HG03565 (cell line): Measurements from ENCODE around the gene GNAT2.

Experiments used
- ATAC-seq: cut with Tn5 transposase; IDR thresholded peaks from one replicate; pipeline ENCODE4 v1.9.1; 2021; ENCODE audit warnings: mild to moderate bottlenecking, moderate library complexity; ENCODE audit not compliant: unreplicated experiment

Gene GNAT2

DNA sequence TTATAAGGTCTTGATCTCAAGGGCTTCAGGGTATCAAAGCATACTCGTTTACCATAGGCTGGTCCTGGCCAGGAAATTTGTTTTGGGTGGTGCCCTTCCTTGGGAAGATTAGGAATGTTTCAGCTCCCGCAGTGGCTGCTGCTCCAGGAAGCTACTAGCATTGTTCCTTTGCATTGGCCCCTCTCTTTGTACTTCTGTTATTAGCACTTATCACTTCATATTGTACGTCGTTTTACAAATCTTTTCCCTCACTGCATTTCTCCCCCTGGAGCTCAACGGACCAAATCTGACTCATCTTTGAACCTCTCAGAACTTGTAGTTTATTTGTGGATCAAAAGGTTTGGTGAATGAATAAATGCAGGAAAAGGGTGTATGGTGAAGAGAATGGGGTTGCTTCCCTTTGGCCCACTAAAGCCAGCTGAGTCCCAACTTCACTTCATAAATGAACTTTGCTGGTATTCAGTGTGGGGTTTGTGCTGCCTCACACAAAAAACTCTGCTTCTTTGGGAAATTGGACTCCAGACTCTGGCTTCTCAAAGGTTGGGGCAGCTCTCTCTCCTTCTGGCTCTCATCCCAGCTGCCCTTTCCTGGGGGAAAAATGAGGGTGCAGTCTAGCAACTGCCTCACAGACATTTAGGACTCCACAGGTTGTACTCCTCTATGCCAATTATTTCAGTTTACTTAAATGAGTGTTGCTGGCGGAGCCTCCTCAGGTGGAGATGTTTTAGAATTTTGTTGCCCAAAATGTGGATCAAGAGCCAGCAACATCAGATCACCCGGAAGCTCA lies 5.9 kb downstream of the GNAT2 start:
- no peak for ATAC-seq

DNA sequence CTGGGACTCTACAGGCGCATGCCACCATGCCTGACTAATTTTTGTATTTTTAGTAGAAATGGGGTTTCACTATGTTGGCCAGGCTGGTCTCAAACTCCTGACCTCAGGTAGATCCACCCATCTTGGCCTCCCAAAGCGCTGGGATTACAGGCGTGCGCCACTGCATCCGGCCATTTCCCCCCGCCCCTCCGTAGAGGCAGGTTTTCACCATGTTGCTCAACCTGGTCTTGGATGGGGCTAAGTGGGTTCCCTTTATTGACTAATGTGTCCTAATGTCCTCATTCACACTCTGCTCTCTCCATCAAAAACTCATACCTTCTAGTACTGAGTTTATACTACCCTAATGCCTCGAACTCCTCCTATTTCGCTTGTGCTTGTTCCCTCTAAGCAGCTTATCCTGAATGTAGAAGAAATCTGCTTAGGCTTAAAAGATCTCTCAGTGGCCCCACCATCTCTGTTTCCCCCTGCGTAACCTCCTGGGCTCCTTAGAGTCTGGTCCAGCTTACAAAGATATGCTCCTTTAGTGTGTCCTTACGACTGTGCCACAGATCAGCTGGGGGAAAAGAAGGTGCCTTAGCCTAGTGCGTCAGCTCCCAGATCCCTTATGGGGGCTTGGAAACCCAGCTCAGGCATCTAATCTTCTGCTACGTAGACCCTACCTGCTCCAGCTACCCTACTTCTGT lies 8.0 kb downstream of the GNAT2 start:
- ATAC-seq, result no peak

DNA sequence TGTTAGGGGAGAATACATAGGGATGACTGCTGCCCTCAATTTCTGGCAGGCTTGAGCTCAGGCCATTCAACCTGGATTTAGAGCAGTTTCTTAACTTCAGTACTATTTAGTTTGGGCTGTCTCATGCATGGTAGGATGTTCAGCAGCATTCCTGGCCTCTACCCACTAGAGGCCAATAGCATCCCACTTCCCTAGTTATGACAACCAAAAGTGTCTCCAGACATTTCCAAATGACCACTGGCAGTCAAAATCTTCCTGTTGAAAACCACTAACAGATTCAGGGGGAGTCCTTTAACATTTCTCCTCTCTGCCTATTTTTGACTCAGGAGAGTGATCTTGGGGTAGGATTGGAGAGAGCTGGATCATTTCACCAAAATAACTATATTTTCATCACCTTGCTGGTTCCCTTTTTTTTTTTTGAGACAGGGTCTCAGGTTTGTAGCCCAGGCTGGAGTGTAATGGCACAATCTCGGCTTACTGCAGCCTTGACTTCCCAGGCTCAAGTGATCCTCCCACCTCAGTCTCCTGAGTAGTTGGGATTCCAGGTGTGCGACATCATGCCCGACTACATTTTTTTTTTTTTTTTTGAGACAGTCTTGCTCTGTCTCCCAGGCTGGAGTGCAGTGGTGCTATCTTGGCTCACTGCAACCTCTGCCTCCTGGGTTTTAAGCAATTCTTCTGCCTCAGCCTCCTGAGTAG lies 8.7 kb downstream of the GNAT2 start:
- ATAC-seq, result no peak

DNA sequence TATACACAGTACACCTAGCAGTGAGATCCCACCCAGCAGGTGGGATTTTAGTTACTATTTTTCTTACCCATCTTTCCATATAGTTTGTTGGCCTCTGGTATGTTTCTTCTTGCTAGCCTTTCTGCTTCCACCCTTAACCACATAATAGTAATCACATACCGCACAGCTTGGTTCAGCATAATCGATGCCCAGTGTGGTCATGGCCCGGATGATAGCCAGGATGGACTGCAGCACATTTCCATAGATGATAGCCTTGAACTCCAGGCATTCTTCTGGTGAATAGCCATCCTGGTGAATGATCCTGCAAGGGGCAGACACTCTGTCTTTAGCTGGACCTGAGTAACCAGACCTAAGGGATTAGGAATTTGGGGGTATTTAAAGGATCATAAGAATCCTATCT lies 9.5 kb downstream of the GNAT2 start:
- no peak for ATAC-seq

DNA sequence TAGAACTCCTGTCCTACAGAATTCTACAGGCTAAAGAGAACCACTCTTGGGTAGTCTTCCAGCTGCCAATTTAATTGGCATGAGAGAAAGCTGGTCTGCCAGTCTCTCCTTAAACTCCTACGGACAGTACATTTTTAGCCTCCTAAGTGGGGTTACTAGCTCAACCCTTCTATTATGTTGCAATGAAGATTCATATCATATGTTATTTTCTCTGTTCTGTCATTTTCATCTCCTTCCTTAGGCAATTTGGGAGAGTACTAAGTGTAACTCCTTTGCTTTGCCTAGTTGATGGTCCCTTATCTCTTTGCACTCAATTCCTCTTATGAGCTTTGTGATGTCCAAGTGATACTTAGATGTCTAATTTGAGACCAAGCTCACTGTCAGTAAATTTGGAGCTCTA lies 14.0 kb downstream of the GNAT2 start:
- no peak for ATAC-seq

DNA sequence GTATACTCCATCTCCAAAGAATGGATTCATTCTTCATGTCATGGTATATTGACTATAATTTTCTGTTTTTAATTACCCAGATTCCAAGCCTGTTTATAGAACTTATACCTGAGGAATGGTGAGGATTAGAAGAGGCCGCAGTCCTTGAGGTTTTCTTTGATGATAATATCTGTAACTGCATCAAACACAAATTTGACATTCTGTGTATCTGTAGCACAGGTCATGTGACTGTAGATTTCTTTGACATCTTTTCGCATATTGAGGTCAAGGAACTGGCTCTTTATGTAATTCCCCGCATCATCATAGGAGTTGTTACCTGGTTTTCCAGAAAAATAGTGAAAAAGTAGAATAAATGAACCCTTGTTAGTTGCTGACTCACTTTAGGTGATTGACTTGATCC lies 16.2 kb downstream of the GNAT2 start:
- no peak for ATAC-seq

DNA sequence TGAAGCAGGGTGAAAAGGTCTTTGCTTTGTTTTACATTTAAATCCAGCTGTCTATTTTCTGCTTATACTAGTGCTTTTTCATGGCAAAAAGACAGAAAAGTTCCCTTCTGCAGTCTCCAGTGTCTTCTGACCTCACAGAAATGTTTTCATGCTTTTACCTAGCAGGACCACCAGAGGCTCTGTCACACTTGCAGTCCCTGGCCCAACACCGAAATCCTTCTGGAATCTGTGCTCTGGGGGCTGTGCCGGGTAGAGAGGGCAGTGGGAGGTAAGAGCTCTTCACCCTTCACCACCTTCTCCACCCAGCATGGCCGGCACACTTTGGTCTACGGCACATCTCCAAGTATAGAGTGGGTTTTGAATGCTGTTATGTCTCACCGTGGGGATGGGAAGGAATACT lies 20.8 kb downstream of the GNAT2 start:
- ATAC-seq, result no peak

DNA sequence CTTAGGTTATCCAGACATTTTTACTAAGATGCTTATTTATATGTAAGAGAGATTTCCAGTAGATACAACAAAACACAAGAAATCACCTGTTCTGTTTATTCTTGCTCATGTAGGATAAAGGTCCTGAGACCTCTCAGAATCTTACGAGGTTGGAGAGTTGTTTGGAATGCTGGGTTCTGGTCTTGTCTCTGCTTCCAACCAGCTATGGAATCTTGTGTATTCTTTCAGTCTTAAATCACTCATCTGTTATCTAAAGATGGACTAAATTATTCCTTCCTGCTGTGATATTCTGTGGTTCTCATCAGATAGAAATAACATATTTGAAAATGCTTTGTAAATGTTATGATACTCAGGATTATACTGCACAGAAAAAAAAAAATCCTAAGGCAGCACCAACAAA lies 21.3 kb downstream of the GNAT2 start:
- no peak for ATAC-seq

DNA sequence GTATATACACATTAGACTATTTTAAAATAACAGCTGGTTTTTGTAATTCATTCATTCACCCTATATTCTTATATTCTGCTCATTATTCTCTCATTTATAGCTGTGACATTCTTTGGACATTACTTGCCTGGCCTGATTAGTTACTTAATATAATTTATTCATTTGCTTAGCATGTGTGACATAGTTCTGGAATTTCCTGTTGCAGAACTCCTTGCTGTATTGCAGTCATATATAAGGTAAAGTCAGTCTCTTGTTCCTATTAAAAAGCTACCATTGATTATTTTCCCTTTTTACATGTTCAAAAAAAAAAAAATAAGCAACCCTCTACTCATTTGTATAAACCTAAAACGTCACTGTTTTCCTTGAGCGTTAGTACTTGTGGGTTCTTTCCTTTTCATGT lies 23.9 kb downstream of the GNAT2 start:
- no peak for ATAC-seq

DNA sequence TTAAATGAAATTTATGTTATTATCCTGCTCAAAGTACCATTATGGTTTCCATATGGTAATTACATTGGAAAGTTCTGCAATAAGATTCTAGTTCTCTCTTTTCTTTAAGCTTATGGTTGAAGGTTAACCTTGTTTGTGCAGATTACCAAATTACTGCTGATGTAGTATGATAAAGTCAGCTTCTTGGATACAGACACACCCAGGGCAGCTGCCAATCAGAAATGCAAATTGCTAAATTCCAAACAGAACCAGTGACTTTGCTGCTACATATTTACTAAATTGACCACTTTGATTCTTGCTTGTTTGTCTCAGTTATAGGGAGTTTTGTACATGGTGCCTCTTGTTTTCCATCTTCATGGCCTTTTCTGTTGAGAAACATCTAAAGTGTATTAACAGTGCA lies 26.5 kb downstream of the GNAT2 start:
- no peak for ATAC-seq

DNA sequence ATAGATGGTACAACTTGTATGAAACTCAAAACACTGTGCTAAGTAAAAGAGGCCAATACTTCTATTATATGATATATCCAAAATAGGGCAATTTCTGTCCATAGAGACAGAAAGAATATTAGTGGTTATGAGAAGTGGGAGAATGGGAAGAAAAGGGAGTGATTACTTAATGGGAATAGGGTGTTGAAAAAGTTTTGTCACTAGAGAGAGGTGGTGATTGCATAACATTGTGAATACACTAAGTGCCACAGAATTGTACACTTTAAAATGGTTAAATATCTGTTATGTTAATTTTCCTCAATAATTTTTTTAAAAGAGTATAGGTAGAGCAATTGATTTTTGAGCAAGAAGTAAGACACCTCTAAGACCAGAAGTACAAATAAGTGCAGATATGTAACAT lies 29.7 kb downstream of the GNAT2 start:
- no peak for ATAC-seq

DNA sequence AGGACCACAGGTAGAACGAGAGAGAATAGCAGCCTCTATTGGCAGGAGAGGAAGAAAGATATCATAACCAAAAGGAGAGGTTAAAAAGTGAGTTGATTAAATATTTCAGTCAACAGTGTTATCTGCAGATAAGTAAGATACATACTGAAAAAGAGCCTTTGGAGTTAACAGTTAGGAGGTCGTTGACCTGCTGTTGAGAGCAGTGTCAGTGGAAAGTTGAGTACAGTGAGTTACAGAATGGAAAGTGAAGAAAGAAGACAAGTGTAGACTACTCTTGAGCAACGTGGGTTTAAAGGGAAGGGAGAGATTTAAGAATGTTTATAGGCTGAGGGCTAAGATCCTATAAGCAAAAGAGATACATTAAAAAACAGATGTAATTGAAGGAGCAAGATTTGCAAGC lies 30.2 kb downstream of the GNAT2 start:
- ATAC-seq, result no peak

DNA sequence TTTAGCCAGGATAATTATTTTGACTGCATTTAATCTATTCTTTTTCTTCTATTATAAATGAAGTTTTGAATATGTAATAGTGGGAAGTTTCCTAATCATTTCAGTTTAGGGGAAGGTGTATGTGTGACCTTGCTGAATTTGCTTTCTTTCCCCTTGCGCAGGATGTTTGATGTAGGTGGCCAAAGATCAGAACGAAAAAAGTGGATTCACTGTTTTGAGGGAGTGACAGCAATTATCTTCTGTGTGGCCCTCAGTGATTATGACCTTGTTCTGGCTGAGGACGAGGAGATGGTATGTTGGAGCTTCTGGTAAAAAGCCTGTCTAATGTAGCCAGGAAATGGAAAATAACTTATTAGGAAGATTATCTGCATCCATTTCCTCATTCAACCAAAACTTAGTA lies 33.4 kb downstream of the GNAT2 start:
- no peak for ATAC-seq

DNA sequence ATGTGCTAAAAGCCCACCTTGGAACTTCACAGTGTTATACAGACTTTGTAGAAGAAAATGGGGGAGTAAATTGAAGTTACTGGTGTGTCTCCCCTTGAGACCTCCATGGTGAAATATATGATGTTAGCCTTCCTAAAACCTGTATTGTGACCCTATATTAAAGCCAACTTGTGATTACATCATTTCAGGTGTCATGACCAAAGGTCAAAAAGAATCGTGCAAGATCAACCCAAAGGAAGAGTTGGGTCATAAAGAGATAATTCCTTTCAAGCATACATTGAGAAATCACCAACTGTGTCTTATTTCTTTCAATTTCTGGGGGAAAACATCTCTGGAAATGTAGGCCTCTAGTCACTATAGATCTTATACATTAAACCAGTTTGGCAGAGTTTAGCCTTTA lies 34.6 kb downstream of the GNAT2 start:
- ATAC-seq, result no peak

DNA sequence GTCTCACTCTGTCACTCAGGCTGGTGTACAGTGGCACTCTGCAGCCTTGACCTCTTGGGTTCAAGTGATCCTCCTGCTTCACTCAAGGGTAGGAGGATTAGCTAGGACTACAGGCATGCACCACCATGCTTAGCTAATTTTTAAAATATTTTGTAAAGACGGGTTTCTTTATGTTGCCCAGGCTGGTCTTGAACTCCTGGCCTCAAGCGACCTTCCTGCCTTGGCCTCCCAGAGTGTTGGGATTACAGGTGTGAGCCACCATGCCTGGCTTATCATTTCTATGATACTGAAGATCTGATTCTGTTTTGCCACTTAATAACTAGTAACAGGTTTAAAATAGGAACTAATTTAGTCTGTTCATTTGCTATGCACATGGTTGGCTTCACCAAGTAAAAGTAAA lies 37.4 kb downstream of the GNAT2 start:
- ATAC-seq, result no peak

DNA sequence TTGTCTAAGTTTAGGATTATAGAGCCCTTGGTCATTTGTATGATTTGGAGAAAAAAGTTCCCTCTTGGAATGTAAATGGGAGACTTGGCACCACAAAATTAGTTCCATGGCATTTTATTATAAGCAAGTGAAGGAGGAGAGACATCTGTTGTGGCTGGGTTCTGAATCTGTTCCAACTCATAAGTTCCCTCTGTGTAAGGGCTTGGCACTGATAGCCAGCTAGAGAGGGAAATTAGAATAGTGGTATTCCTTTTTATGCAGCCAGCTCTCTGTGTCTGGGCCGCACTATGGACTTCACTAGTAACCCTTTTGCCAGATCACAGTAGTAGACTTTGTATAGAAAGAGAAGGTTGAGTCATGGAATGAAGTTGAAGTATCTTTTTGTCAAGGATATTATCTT lies 39.9 kb downstream of the GNAT2 start:
- no peak for ATAC-seq

DNA sequence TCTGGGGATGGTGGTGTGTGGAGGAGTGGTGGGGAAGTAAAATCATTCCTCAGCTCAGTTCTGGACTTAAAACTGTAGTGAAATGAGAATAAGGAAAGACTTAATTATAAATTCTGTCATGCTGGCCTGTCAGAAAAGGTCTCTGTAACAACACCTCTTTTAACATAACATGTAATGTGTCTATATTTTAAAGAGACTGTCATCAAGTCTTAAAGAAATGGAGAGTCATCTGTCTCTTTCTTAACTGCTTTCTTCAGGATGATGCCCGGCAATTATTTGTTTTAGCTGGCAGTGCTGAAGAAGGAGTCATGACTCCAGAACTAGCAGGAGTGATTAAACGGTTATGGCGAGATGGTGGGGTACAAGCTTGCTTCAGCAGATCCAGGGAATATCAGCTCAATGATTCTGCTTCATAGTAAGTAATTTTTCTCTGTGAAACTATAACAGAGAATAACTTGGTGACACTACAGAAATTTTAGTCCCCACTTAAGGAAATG lies 40.4 kb downstream of the GNAT2 start:
- no peak for ATAC-seq

DNA sequence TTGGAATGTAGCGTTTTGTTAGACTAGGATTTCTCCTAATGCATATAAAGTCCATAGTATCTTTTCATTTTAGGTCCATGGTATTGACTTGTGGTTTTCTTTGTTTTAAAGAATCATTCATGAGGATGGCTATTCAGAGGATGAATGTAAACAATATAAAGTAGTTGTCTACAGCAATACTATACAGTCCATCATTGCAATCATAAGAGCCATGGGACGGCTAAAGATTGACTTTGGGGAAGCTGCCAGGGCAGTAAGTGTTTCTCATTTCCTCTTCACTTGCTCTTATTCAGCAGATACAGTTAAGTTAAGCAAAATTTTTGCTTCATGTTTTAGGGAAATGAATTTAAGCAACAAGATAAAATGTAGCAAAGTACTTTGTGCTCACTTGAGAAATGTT lies 45.6 kb downstream of the GNAT2 start:
- ATAC-seq, result no peak

DNA sequence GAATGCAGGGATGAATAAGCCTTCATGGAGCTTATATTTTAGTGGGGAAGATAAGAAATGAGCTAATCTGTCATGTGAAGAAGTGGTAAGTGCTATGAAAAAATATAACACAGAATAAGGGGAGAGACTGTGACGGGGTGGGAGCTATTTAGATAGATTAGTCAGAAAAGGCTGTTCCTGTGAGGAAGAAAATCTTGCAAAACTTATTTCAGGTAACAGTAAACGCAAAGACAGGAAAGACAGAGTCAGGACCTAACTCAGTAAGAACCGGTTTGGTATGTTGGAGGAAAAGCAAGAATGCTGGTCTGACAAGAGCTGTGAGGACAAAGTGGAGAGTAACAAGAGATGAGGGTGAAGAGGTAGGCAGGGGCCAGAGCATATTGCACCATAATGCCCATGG lies 49.0 kb downstream of the GNAT2 start:
- no peak for ATAC-seq

DNA sequence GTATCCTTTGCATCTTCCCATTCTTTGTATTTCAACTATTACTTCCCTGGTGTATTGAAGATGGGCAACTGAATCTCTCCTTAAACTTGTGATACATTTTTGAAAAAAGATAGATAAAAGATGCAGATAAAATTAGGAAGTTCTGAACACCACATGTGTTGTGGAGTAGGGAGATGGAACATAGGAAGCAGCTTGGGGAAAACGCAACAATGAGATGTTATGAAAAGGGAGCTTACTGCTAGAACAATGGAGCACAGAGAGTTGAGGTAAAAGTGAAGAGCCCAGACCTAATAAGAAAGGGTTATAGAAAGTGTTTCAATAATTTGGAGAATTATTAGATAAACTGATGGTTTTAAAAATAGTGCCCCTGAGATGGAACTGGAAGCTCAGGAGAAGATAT lies 50.1 kb downstream of the GNAT2 start:
- no peak for ATAC-seq

DNA sequence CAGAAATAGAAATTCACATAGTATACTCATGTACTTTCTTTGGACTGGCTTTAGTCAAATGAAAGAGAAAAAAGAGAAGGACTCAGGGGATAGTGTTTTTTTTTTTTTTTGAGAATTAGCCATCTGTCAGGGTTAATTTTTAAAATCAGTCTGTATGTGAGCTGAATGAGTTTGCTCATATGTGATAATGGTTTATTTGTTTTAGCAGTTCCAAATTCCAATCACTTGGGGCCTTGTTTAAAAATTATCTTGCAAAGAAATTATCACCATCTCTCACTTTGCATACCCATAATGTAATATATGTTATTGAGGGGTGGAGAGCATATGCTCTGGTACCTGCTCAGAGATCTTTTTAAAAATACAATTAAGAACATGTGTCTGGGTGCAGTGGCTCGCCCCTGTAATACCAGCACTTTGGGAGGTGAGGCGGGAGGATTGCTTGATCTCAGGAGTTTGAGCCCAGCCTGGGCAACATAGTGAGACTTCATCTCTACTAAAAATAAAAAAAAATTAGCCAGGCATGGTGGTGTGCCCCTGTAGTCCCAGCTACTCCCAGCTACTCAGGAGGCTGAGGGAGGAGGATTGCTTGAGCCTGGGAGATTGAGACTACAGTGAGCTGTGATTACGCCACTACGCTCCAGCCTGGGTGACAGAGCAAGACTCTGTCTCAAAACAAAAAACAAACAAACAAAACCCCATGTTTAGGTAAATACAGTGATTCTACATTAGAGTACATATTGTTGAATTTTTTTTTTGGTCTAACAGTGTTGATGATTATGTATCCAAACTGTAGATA lies 51.3 kb downstream of the GNAT2 start:
- no peak for ATAC-seq
